Measurements from ENCODE around the gene CEBPZ.

GRCh38 chr2:37180006-37180639, 51.3 kb downstream of the CEBPZ start:
- TF ChIP-seq POLR2AphosphoS5 (IDR thresholded peaks at IDR 0.05; ENCODE audit: low read depth, low read length) (no peak), POLR2A (IDR thresholded peaks at IDR 0.05; ENCODE audit: low read depth, low read length) (no peak), TAF1 (IDR thresholded peaks at IDR 0.05; ENCODE audit: low read depth, low read length) (no peak), SPI1 (IDR thresholded peaks at IDR 0.05; ENCODE audit: low read depth, low read length) (no peak), PAX5 (IDR thresholded peaks at IDR 0.05; ENCODE audit: insufficient read depth, low read length, severe bottlenecking) (no peak), POU2F2 (IDR thresholded peaks at IDR 0.05; ENCODE audit: low read depth, low read length) (no peak)
